ENCODE data around the gene VAV2.

GRCh38 chr9:133737774-133738639 lies 254.1 kb downstream of the VAV2 start, which contains the start of gene SARDH:
- TF ChIP-seq REST (IDR thresholded peaks at IDR 0.05; ENCODE audit: low read depth, low read length) (no peak), CTCF (IDR thresholded peaks at IDR 0.05) (no peak), NFIC (IDR thresholded peaks at IDR 0.05; ENCODE audit: borderline replicate concordance) (no peak), PBX3 (IDR thresholded peaks at IDR 0.05) (no peak), USF1 (IDR thresholded peaks at IDR 0.05; ENCODE audit: borderline replicate concordance, low read depth) (no peak), RXRA (IDR thresholded peaks at IDR 0.05; ENCODE audit: borderline replicate concordance, low read depth) (no peak)

Measured in SK-N-SH (cell line).